ENCODE results near the gene RNF213.

Gene RNF213

DNA sequence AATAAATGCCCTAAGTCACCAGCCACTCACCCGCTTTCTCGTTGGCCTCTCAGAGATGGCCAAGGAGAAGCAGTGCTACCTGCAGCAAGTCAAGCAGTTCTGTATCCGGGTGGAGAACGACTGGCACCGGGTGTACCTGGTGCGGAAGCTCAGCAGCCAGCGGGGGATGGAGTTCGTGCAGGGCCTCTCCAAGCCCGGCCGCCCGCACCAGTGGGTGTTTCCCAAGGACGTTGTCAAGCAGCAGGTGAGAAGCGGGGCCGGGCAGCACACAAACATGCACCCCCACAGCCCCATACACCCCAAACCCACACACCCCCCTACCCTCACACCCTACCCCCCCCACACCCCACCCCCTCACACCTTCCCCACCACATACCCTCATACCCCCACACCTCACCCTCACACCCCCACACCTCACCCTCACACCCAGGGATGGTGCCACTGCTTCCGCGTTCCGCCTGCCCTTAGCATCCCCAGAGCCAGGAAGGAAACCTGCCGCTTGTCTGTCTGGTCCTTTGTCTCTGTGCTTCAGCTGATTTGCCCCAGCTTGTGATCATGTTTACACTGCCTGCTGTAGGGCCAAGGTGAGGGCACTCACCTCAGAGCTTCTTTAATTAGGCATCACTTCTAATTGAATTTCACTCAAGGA is 112.4 kb downstream of the RNF213 start:
- DNase-seq (ENCODE audit: low read depth) = no peak

DNA sequence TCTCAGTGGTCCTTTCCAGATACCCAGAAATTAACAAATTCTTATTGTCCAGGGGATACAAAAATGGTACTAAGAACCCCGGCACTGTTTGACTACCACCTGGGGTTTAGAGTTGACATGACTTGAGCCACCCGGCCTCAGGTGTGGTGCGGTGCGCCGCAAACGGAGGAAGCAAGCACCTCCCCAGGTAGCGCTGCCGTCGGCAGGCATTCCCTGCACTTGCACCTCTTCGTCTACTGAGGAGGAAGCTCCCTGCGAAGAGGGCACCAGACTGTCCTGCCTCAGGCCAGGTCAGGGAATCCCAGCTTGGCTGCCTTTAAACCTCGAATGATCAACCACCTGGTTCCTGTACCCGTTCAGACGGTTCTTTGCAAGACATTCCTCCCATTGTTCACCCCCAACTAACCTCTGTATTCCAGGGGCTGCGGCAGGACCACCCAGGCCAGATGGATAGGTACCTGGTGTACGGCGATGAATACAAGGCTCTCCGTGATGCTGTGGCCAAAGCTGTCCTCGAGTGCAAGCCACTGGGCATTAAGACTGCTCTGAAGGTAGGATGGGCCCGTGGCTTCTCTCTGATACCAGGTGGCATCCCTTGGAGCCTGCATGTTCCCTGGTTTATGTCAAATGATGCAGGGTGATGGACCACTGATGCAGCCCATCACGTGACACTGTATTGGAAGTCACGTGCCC is 113.5 kb downstream of the RNF213 start:
- DNase-seq (ENCODE audit: low read depth) = no peak

DNA sequence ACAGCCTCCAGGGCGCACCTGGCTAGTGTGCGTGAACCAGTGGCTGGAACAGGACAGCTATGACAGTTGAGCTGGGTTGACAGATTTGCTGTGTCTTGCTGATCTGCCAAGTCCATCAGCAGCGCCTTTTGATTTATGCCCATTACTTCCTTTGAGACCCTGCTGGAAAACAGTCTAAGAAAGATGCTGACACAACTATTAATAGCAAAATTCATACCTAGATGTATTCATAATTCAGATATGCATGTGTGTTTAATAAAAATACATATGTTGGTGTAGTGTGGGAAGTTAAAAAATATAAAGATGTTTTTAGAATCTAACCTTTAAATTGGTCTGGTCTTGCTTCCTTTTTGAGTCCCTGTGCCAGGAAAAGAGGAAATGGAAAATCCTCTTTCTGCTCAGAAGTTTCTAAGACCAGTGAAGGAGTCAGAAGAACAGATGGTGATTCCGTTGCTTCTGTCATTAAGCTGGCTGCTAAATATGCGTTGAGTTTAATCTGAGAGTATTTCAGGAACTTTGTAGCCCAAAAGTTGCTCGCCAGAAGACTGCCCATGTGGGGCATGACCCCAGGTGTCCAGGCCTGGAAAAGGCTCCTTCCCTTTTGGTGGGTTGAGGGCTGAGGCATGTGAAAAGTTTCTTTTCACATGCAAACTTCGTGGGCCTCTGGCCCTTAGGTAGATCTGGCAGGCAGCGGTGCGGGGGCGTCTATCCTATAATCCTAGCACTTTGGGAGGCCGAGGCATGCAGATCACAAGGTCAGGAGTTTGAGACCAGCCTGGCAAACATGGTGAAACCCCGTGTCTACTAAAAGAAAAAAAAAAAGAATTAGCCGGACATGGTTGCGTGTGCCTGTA is 114.3 kb downstream of the RNF213 start:
- no peak for DNase-seq (ENCODE audit: low read depth)

DNA sequence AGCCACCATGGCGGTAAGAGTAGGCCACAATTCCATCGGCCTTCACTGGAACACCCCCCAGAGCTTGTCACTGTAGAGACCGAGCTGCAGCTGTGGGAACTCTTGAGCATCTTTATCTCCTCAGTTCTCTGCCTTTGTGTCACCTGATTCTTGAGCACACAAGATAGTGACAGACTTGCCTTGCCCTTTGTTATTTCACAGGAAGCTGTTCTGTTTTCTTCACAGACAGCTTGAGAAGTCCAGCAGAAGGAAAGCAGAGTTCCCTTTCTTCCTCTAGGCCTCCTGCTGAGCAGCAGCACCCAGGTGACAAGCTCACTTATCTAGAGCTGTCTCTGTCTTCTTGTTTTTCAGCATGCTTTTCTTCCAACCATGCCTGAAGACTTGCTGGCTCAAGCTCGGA is 115.9 kb downstream of the RNF213 start:
- DNase-seq (ENCODE audit: low read depth) = no peak

DNA sequence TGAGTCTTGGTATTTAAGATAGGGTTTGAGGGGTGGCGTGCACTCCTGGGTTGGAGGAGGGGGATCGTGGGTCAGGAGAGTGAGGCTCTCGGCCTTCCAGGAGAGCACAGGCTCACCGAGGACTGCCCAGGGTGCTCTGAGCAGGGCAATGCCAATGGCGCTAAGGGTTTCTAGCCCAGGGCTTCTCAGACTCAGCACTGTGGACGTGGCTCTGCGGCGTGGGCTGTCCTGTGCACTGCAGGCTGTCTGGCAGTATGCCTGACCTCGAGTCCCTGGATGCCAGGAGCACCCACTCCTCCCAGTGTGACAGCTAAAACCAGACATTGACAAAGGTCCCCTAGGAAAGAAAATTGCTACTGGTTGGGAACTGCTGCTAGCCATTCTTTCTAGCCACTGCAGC is 117.1 kb downstream of the RNF213 start:
- DNase-seq (ENCODE audit: low read depth) = no peak

DNA sequence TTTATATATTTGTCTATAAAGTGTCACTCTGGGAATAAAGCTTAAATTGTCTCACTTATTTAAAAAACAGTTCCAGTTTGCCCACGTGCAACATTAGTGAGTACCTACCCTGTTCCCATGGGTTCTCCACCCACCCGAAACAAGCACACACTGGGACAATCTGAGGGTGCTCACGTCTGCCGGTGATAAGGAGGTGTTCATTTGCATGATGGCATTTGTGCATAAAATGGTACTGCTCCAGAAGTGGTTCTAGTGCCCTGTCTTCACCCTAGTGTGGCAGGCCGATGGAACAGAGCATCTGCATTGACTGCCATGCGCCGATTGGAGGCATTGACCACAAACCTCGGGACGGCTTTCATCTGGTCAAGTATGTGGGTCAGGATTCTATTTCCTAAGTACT is 118.7 kb downstream of the RNF213 start:
- DNase-seq (ENCODE audit: low read depth) = no peak

DNA sequence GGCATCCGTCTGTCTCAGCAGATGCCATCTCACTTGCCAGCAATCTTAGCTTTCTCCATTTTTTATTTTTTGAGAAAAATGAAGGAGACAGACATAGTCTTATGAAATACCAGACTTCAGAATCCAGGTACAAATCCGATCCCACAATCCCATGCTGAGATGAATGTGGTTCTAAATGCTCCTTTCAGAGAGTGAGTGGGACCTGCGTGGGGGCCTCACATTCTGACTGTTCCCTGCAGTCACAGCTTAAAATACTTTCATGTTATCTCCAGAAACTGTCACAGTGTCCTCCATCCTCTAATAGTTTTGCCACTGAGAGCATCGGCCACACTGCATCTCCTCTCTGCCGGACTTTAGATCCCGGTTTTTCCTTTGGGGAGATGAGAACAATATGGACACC is 119.4 kb downstream of the RNF213 start:
- DNase-seq (ENCODE audit: low read depth) = no peak

DNA sequence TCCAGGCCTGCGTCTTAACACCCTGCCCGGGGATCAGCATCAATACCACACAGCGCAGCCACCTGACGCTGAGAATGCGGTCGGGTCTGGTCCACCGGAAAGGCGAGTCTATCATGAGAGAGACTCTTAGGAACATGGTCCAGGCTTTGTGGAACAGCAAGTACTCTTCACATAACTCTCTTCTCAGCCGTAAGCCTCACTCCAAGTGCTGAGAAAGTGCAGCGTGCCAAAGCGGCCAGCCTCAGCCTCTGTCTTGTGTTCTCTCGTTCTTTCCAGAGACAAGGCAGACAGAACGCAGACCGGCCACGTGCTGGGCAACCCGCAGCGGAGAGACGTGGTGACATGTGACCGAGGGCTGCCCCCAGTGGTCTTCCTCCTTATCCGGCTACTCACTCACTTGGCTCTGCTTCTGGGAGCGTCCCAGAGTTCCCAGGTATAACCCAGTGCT is 119.9 kb downstream of the RNF213 start:
- no peak for DNase-seq (ENCODE audit: low read depth)

DNA sequence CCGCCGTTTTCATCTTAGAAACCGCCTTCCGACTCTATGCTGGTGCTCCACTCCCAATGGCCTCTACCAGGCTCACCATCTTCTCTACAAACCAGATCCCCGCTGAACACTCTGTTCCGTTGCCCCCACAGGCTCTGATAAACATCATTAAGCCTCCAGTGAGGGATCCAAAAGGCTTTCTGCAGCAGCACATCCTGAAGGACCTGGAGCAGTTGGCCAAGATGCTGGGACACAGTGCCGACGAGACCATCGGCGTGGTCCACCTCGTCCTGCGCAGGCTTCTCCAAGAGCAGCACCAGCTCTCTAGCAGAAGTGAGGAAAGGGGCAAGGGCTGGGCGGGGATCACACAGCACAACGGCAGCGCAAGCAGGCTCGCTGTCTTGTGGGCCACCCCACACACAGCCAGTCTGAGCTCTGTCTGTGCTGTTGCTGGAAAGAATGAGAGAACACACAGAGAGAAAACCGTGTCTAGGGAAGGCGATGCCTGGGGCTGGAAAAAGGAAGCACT is 120.8 kb downstream of the RNF213 start:
- no peak for DNase-seq (ENCODE audit: low read depth)

DNA sequence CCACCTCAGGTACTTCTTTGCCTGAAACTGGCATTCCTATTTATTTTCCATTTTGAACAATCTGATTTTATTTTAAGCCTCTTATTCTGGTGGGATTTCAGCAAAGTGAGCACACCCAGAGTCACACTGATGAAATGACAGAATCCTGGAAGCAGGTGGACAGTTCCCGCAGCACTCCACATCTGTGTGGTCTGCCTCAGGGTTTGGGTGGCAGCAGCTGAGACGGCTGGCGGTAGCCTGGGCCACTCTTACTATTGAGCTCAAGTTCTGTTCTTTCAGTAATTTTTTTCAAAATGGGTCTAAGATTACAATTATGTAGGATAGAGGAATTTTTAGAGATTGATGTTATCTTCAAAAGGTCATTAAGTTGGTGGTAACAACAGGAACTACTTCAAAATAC is 121.8 kb downstream of the RNF213 start:
- no peak for DNase-seq (ENCODE audit: low read depth)

DNA sequence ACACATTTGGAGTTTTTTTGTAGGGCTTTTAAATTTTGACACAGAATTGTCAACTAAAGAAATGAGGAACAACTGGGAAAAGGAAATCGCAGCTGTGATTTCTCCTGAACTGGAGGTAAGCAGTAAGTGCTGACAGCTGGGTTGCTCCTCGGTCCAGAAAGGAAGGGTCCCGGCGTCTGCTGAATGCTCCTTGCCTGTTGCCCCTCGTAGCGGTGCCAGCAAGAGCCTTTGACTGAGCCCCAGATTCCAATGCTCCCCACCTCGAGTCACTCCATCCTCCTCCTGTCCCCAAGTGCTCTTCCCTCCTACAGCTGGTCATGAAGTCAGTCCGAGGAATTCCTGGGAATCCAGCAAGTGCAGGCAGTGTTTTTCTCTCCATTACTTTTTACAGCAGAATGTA is 122.3 kb downstream of the RNF213 start:
- no peak for DNase-seq (ENCODE audit: low read depth)

DNA sequence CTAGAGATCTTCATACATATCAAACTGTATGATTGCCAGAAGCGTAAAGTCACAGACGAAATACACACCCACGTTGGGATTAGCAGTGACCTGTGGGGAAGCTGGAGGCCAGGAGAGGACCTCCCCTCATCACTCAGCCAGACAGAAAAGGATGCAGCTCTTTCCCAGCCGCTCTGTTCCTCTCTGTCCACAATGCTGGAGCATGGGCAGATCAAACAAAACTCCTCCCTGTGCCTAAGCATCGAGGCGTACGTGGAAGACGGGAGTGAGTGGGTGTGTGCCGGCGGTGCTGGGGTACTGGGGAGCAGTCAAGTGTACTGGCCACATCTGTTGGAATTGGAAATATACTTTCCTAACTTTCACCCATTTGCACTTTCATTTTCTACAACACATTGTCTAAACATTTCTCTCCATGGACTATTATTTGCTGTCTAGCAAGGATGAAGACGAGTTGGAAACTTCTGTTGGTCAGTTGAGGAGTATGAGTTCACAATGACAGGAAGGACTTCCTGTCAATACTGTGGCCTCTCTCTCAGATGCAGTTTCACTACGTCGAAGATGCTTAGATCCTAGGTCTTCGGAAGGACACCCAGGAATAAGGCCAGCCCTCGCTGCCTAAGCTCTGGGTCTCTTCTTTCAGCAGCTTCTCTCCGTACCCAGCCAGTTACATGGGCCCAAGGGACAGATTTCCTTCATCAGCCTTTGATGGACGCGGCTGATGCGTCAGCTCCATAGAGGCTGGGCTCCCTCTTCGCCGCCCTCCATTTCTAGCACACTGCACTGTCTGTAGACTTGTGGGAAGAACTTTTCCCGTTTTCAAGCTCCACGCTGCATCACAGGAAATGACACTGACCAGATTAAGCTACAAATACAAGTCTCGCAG is 123.7 kb downstream of the RNF213 start:
- no peak for DNase-seq (ENCODE audit: low read depth)

DNA sequence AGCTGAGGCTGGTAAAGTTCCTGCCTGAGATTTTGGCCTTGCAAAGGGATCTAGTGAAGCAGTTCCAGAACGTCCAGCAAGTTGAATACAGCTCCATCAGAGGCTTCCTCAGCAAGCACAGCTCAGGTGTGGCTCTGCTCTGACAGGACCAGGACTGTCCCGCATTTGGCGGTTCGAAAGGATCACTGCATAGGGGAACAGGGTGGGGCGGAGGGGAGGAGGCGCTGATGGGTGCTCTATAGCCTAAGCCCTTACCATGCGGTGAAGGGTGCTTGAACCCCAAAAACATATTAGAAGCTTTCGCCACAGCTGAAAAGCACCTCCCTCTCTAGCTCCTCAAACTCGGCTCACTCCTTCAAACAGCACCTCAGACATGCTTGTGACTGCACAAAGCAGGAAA is 124.4 kb downstream of the RNF213 start:
- DNase-seq (ENCODE audit: low read depth) = no peak

DNA sequence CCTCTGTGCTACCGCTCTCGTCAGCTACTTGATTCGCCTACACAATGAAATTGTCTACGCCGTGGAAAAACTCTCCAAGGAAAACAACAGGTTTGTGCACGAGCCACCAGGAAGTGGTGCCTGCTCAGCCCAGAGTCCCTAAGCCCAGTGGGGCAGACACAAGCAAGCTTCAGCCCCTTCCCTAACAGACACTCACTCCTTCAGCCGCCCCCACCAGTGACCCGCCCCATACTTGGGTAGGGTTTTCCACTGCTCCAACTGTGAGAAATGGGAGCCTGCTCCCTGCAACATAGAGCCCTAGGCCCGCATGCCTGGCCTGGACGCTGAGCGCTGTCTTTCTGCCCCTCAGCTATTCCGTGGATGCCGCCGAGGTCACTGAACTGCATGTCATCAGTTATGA is 125.7 kb downstream of the RNF213 start:
- DNase-seq (ENCODE audit: low read depth) = no peak

DNA sequence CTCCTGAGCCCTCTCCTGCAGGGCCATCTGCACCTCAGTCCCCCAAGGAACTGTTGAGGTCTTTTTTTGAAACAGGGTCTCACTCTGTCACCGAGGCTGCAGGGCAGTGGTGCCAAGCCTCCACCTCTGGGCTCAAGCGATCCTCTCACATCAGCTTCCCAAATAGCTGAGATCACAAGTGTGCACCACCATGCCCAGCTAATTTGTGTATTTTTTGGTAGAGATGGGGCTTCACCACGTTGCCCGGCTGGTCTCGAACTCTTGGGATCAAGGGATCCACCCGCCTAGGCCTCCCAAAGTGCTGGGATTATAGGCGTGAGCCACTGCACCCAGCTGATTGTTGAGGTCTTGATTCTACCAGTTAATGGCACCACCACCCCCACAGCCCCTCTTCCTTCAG is 126.4 kb downstream of the RNF213 start:
- DNase-seq (ENCODE audit: low read depth) = no peak

DNA sequence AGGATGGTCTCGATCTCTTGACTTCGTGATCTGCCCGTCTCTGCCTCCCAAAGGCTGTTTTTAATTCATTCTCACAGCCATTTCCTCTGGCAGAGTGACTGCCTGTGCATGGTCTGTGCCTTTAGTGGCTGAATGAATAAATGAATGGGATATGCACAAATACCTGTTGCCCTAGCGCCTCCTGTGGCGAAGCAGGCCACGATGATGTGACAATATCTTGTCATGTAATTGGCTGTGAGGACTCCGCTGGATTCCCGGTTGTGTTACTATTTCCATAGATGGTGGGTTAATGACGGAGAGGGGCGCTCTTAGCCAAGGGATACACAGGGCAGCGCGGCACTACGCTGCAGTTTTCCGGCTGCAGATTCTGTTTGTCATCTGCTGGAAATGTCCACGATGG is 127.5 kb downstream of the RNF213 start:
- DNase-seq (ENCODE audit: low read depth) = no peak

DNA sequence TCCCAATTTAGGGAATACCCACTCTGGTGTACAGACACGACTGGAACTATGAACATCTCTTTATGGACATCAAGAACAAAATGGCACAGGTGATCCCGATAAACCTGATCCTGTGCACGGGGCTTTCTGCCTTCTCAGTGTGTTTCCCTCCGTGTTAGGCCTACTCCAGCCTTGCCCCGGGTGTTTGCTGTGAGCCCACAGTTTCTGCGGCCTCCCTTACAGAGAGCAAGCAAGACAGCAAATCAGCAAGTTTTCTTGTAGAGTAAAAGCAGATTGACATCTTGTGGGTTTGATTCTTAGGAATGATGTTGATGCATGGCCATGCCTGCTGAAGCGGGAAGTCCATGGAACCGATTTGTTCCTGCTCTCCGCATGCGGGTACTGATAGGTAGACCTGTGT is 127.9 kb downstream of the RNF213 start:
- no peak for DNase-seq (ENCODE audit: low read depth)

DNA sequence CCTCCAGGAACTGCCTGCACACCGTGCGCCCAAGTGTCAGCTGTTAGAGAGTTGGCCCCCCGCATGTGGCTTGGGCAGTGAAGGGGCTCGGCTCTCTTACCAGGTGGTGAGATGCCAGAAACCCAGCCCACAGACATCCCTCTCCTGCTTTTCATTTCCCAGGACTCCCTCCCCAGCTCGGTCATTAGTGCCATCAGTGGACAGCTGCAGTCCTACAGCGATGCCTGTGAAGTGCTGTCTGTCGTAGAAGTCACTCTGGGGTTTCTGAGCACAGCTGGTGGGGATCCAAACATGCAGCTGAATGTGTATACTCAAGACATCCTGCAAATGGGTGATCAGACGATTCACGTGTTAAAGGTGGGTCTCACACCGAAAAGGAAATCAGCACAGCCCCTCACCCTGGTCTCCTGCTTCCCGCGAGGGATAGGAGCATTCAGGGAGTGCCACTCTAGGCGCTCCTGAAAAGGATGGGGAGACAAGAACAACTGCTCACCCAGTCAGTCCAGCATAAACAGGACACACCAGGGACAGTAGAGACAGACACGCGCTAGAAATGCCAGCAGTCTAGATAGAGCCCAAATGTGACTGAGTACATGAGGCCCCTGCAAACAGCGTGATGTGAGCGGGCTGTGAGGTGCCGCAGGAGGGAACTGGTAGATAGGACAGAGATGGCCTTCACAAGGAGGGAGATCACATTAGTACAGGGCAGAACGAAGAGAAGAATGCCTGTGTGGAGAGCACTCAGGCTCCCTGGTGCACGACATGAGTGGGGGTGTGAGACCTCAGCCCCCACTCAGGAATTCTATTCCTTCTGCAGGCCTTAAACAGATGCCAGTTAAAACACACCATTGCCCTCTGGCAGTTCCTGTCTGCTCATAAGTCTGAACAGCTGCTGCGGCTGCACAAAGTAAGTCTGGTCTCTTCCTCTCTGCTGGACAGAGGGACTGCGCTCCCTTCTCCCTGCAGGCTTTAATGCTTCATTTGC is 128.7 kb downstream of the RNF213 start:
- no peak for DNase-seq (ENCODE audit: low read depth)

DNA sequence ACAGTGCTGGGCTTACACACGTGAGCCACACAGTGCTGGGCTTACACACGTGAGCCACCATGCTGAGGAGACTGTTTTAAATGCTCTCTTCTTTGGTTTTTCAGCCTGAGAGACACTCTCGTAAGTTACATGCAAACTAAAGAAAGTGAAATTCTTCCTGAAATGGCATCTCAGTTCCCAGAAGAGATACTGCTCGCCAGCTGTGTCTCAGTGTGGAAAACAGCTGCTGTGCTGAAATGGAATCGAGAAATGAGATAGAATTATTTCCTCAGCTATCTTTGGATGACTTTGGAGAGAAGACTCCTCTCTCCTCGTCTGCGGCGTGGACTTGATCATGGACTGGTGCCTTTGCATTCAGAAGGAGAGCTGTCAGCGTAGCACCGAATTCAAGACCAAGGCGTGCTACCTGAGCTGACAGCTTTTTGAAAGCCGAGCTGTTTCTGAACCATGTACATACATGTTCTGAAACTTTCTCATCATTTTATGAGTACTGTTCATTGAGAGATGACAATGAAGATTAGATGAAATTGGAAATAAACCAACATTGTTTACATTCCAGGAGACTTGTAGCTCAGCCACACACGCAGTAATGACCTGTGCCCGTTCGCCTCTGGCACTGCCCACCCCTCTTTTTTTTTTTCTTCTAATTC is 132.7 kb downstream of the RNF213 start:
- DNase-seq (ENCODE audit: low read depth) = no peak

DNA sequence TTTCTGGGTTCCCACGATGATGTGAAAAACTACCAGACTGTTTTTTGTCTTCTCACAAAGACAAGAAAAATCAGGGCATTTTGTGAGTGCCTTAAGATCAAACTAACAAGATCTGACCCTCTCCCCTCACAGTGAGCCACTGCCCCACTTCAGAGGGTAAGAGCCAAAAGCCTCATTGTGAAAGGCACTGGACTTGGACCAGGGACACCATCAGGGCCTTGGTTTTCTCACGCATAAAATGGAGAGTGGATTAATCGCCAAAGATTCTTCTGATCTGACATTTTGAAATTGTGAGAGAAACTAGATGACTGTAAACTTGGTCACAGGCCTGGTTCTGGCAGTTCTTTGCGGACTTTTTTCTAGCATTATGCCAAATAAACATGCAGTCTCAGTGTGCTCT is 133.3 kb downstream of the RNF213 start:
- no peak for DNase-seq (ENCODE audit: low read depth)

All from activated T-helper 9 cell treated with anti-CD3 and anti-CD28 coated beads, Interleukin-2, amount 50 U/mL, for 16 hours (primary cell).